Neuronal stem cell (in vitro differentiated cells): ENCODE results near the gene DAPK1.
A peak's percentile ranks its signal among the peaks of the same experiment; 100 is the strongest.

Source experiments
- DNase-seq: peaks from one replicate; pipeline ENCODE4 v3.0.0-alpha.2; 2013; ENCODE audit warnings: low spot score
- H2AFZ ChIP-seq: one replicate; pipeline ENCODE4 v1.6.1; 2013; ENCODE audit warnings: mild to moderate bottlenecking, low read length, inconsistent platforms
- H2AK5ac ChIP-seq: 2 replicates; pipeline ENCODE4 v1.6.1; 2013; ENCODE audit warnings: low read depth, mild to moderate bottlenecking, inconsistent platforms, low read length, moderate library complexity, mixed read lengths
- H2BK120ac ChIP-seq: 2 replicates; pipeline ENCODE4 v1.6.1; 2013; ENCODE audit warnings: low read depth, mild to moderate bottlenecking, inconsistent platforms, low read length, moderate library complexity, mixed read lengths
- H2BK12ac ChIP-seq: one replicate; pipeline ENCODE4 v1.6.1; 2013; ENCODE audit warnings: low read length, inconsistent platforms
- H2BK15ac ChIP-seq: 2 replicates; pipeline ENCODE4 v1.6.1; 2013; ENCODE audit warnings: mild to moderate bottlenecking, low read length, inconsistent platforms, mixed read lengths
- H2BK5ac ChIP-seq: one replicate; pipeline ENCODE4 v1.6.1; 2013; ENCODE audit warnings: inconsistent platforms, mild to moderate bottlenecking, low read length, moderate library complexity
- H3K14ac ChIP-seq: one replicate; pipeline ENCODE4 v1.6.1; 2013; ENCODE audit warnings: low read length, inconsistent platforms
- H3K18ac ChIP-seq: 2 replicates; pipeline ENCODE4 v1.6.1; 2013; ENCODE audit warnings: low read length, inconsistent platforms
- H3K23ac ChIP-seq: 2 replicates; pipeline ENCODE4 v1.6.1; 2013; ENCODE audit warnings: low read depth, mild to moderate bottlenecking, mixed read lengths, low read length, inconsistent platforms; ENCODE audit not compliant: poor library complexity
- H3K27ac ChIP-seq: replicated peaks from 3 replicates; pipeline ENCODE4 v1.5.1; 2013; ENCODE audit warnings: low read length, inconsistent platforms
- H3K27me3 ChIP-seq, 3 experiments: 2 replicates each; pipeline ENCODE4 v1.6.1; 2013; ENCODE audit warnings: low read length in 3 of 3, mild to moderate bottlenecking in 2 of 3, inconsistent platforms in 1 of 3, low read depth in 1 of 3, mixed read lengths in 1 of 3, moderate library complexity in 1 of 3; ENCODE audit not compliant: control insufficient read depth in 3 of 3, insufficient read depth in 3 of 3
- H3K36me3 ChIP-seq, 2 donors: replicated peaks in 1 of 2; 2 replicates each; pipeline ENCODE4 v1.6.1; 2013; ENCODE audit warnings: low read length in 2 of 2; ENCODE audit not compliant: control insufficient read depth in 2 of 2, insufficient read depth in 2 of 2
- H3K4ac ChIP-seq: 2 replicates; pipeline ENCODE4 v1.6.1; 2013; ENCODE audit warnings: inconsistent platforms, mild to moderate bottlenecking, low read length, moderate library complexity
- H3K4me1 ChIP-seq, 2 donors: 1 replicate in 1 of 2; 2 replicates in 1 of 2; pipeline ENCODE4 v1.6.1; 2013; ENCODE audit warnings: low read length in 2 of 2, low read depth in 1 of 2; ENCODE audit not compliant: control insufficient read depth in 2 of 2, insufficient read depth in 1 of 2
- H3K4me2 ChIP-seq: one replicate; pipeline ENCODE4 v1.6.1; 2013; ENCODE audit warnings: mild to moderate bottlenecking, low read length, inconsistent platforms; ENCODE audit not compliant: insufficient read depth, poor library complexity, severe bottlenecking
- H3K4me3 ChIP-seq, 2 donors: 2 replicates each; pipeline ENCODE4 v1.5.1; 2013; ENCODE audit warnings: low read length in 2 of 2, mild to moderate bottlenecking in 2 of 2, inconsistent platforms in 1 of 2, moderate library complexity in 1 of 2
- H3K79me1 ChIP-seq: one replicate; pipeline ENCODE4 v1.6.1; 2013; ENCODE audit warnings: low read depth, mild to moderate bottlenecking, inconsistent platforms, low read length, moderate library complexity
- H3K9ac ChIP-seq: one replicate; pipeline ENCODE4 v1.6.1; 2013; ENCODE audit warnings: mild to moderate bottlenecking, low read depth, low read length, inconsistent platforms; ENCODE audit not compliant: poor library complexity
- H3K9me3 ChIP-seq, 2 donors: replicated peaks in 1 of 2; 2 replicates each; pipeline versions ENCODE3 to v1.6.1; 2013; ENCODE audit warnings: low read length in 2 of 2, mild to moderate bottlenecking in 2 of 2, inconsistent platforms in 1 of 2, low read depth in 1 of 2, mixed read lengths in 1 of 2, moderate library complexity in 1 of 2; ENCODE audit not compliant: control insufficient read depth in 2 of 2, insufficient read depth in 1 of 2
- H4K8ac ChIP-seq: one replicate; pipeline ENCODE4 v1.6.1; 2013; ENCODE audit warnings: low read depth, mild to moderate bottlenecking, inconsistent platforms, low read length, moderate library complexity
- H4K91ac ChIP-seq: one replicate; pipeline ENCODE4 v1.6.1; 2013; ENCODE audit warnings: low read length, low read depth, mild to moderate bottlenecking, inconsistent platforms; ENCODE audit not compliant: poor library complexity
- WGBS, 2 donors: extraction: QIAGEN DNeasy Blood & Tissue Kit; methylation state at CpG; one replicate each; pipeline ENCODE4 v1.1.7; 2013; ENCODE audit warnings: missing lambda C conversion rate in 2 of 2, mixed read lengths in 1 of 2; ENCODE audit not compliant: insufficient read length in 2 of 2, insufficient replicate concordance in 1 of 2; ENCODE audit errors: extremely low coverage in 2 of 2; 5-methylcytosine and 5-hydroxymethylcytosine counted together

DAPK1 gene

GRCh38 chr9:87520172-87520683, 22.6 kb downstream of the DAPK1 start:
- H2BK12ac ChIP-seq: no peak overlapping the region
- no peak overlapping the region for H4K91ac ChIP-seq
- no peak overlapping the region for H2BK15ac ChIP-seq
- WGBS, 2 donors: no CpG with 5 or more reads among the region's 6 CpGs
- H3K27ac ChIP-seq: no peak overlapping the region
- no peak overlapping the region for H3K4ac ChIP-seq
- no peak overlapping the region for H3K14ac ChIP-seq
- no peak overlapping the region for H3K18ac ChIP-seq
- peaks cover 0 to 19% of the 10 kb centered on the region in 2 donors for H3K9me3 ChIP-seq
- H2BK120ac ChIP-seq: no peak overlapping the region
- no peak overlapping the region for H4K8ac ChIP-seq
- peaks cover 2 to 33% of the 10 kb centered on the region in 2 donors for H3K36me3 ChIP-seq
- no peak overlapping the region for H2BK5ac ChIP-seq
- H3K9ac ChIP-seq: no peak overlapping the region
- H3K23ac ChIP-seq: no peak overlapping the region
- no peak overlapping the region for H3K4me2 ChIP-seq
- peaks cover 2 to 16% of the 10 kb centered on the region in 2 donors for H3K4me1 ChIP-seq
- H2AK5ac ChIP-seq: no peak overlapping the region
- H3K79me1 ChIP-seq: peaks cover 4% of the 10 kb centered on the region
- no peak overlapping the region for H2AFZ ChIP-seq
- no peak overlapping the region for H3K4me3 ChIP-seq
- no peak for DNase-seq
- no peaks in the 10 kb centered on the region for H3K27me3 ChIP-seq

GRCh38 chr9:87521834-87522233, 24.2 kb downstream of the DAPK1 start:
- no peak overlapping the region for H2BK5ac ChIP-seq
- H3K27me3 ChIP-seq: no peaks in the 10 kb centered on the region
- no peak overlapping the region for H4K8ac ChIP-seq
- peaks cover 4% of the 10 kb centered on the region for H3K79me1 ChIP-seq
- no peak overlapping the region for H3K23ac ChIP-seq
- no peak overlapping the region for H3K9ac ChIP-seq
- no peak for DNase-seq
- H3K27ac ChIP-seq: no peak overlapping the region
- no peak overlapping the region for H2BK120ac ChIP-seq
- no peak overlapping the region for H3K4ac ChIP-seq
- no peak overlapping the region for H3K18ac ChIP-seq
- WGBS, 2 donors: no CpG with 5 or more reads among the region's 7 CpGs
- H3K4me1 ChIP-seq: peaks cover under 1 to 10% of the 10 kb centered on the region in 2 donors
- no peak overlapping the region for H2AK5ac ChIP-seq
- H3K36me3 ChIP-seq: peaks cover 2 to 23% of the 10 kb centered on the region in 2 donors
- H2AFZ ChIP-seq: no peak overlapping the region
- H3K14ac ChIP-seq: no peak overlapping the region
- H3K4me2 ChIP-seq: no peak overlapping the region
- no peak overlapping the region for H2BK12ac ChIP-seq
- H4K91ac ChIP-seq: no peak overlapping the region
- H3K4me3 ChIP-seq: no peak overlapping the region
- no peak overlapping the region for H2BK15ac ChIP-seq
- H3K9me3 ChIP-seq: peaks cover 0 to 8% of the 10 kb centered on the region in 2 donors

- Histone ChIP-seq H3K18ac (peak overlapping the region; percentile 7), H3K79me1 (peaks cover 4% of the 10 kb centered on the region), H3K36me3 (peaks cover 2 to 17% of the 10 kb centered on the region in 2 donors), H2BK5ac (no peak overlapping the region), H3K4ac (no peak overlapping the region), H3K9ac (no peak overlapping the region), H2AK5ac (no peak overlapping the region), H2AFZ (no peak overlapping the region), H2BK120ac (no peak overlapping the region), H4K8ac (no peak overlapping the region), H3K4me1 (peaks cover 0 to 5% of the 10 kb centered on the region in 2 donors), H3K14ac (no peak overlapping the region), H2BK12ac (no peak overlapping the region), H3K4me2 (no peak overlapping the region), H4K91ac (no peak overlapping the region), H3K9me3 (peaks cover 0 to 8% of the 10 kb centered on the region in 2 donors), H3K27ac (no peak overlapping the region), H3K27me3 (no peaks in the 10 kb centered on the region), H3K4me3 (peak overlapping the region in 1 of 2 donors; percentile 67), H2BK15ac (no peak overlapping the region), H3K23ac (no peak overlapping the region)
- DNase-seq: no peak
- no CpG with 5 or more reads among the region's 5 CpGs for WGBS, 2 donors
Observed at GRCh38 chr9:87524061-87524460, 26.4 kb downstream of the DAPK1 start.

GRCh38 chr9:87525546-87526303, 28.1 kb downstream of the DAPK1 start:
- no CpG with 5 or more reads among the region's 9 CpGs for WGBS, 2 donors
- no peak overlapping the region for H4K91ac ChIP-seq

More at GRCh38 chr9:87525546-87526303, 28.1 kb downstream of the DAPK1 start:
- Histone ChIP-seq H2BK15ac (no peak overlapping the region), H2AFZ (no peak overlapping the region), H3K4me1 (peaks cover 9 to 11% of the 10 kb centered on the region in 2 donors), H3K9me3 (peaks cover 0 to 8% of the 10 kb centered on the region in 2 donors), H3K14ac (no peak overlapping the region), H2AK5ac (no peak overlapping the region), H2BK12ac (no peak overlapping the region), H3K27ac (no peak overlapping the region), H3K4ac (no peak overlapping the region), H4K8ac (no peak overlapping the region), H3K36me3 (peaks cover 2 to 11% of the 10 kb centered on the region in 2 donors), H3K18ac (no peak overlapping the region), H3K23ac (no peak overlapping the region), H2BK120ac (no peak overlapping the region), H3K79me1 (peaks cover 4% of the 10 kb centered on the region), H3K9ac (no peak overlapping the region), H3K27me3 (no peaks in the 10 kb centered on the region), H2BK5ac (no peak overlapping the region), H3K4me2 (no peak overlapping the region), H3K4me3 (no peak overlapping the region)
- no peak for DNase-seq
